ENCODE data around the gene TGM1. TPM values are rescaled to one million over a fixed set of nuclear protein-coding genes. Genes with fewer than 3 reads are reported as not detected.
A peak's percentile ranks its signal among the peaks of the same experiment; 100 is the strongest.

The TGM1 gene
- total RNA-seq, 6 donors from 2014 or later, result 9.1 to 29.2 (median 11.1) TPM

- no peak for TF ChIP-seq CTCF (IDR thresholded peaks at IDR 0.05)
- no peak for TF ChIP-seq POLR2AphosphoS5 (IDR thresholded peaks at IDR 0.05)
- no peak for TF ChIP-seq EP300 (IDR thresholded peaks at IDR 0.05)
- no peak for TF ChIP-seq POLR2A (IDR thresholded peaks at IDR 0.05)
- WGBS, 2 donors, result 85 to 90% methylated on average over 10 to 16 of the region's 16 CpGs
Observed at GRCh38 chr14:24260026-24260779, 2.8 kb downstream of the TGM1 start.

GRCh38 chr14:24259282-24260025 lies 3.5 kb downstream of the TGM1 start:
- no peaks in the 10 kb centered on the region for H3K27me3 ChIP-seq
- ATAC-seq (ENCODE audit: low FRiP score in 2 of 2), result peak; percentile 40 to 65
- H3K27ac ChIP-seq, result peak overlapping the region in 3 of 4 donors; percentile 18 to 46 (median 32)
- TF ChIP-seq EP300 (IDR thresholded peaks at IDR 0.05), result no peak
- TF ChIP-seq POLR2A (IDR thresholded peaks at IDR 0.05), result no peak
- TF ChIP-seq CTCF (IDR thresholded peaks at IDR 0.05), result no peak
- TF ChIP-seq POLR2AphosphoS5 (IDR thresholded peaks at IDR 0.05), result no peak
- H3K4me3 ChIP-seq, result no peak overlapping the region
- peaks cover 0 to 12% (median 3%) of the 10 kb centered on the region in 4 donors for H3K36me3 ChIP-seq
- H3K4me1 ChIP-seq, result peaks cover 0 to 19% (median 9%) of the 10 kb centered on the region in 4 donors
- DNase-seq, result no peak
- H3K9me3 ChIP-seq, result no peaks in the 10 kb centered on the region
- WGBS, 2 donors, result 71 to 74% methylated on average over 15 to 16 of the region's 16 CpGs

More at GRCh38 chr14:24260026-24260779, 2.8 kb downstream of the TGM1 start:
- H3K27me3 ChIP-seq, result no peaks in the 10 kb centered on the region
- DNase-seq, result no peak
- H3K36me3 ChIP-seq, result peaks cover 0 to 8% (median 0%) of the 10 kb centered on the region in 4 donors
- peaks cover 0 to 19% (median 9%) of the 10 kb centered on the region in 4 donors for H3K4me1 ChIP-seq
- ATAC-seq (ENCODE audit: low FRiP score in 2 of 2), result peak in 1 of 2 donors; percentile 13
- no peak overlapping the region for H3K4me3 ChIP-seq
- H3K9me3 ChIP-seq, result no peaks in the 10 kb centered on the region
- H3K27ac ChIP-seq, result peak overlapping the region in 3 of 4 donors; percentile 18 to 46 (median 32)

- H3K4me3 ChIP-seq, result no peak overlapping the region
- no peaks in the 10 kb centered on the region for H3K9me3 ChIP-seq
- 88 to 89% methylated on average over 16 to 18 of the region's 18 CpGs for WGBS, 2 donors
- peaks cover 0 to 12% (median 6%) of the 10 kb centered on the region in 4 donors for H3K36me3 ChIP-seq
- peak overlapping the region in 3 of 4 donors; percentile 18 to 46 (median 32) for H3K27ac ChIP-seq
- TF ChIP-seq CTCF (IDR thresholded peaks at IDR 0.05) (no peak), POLR2AphosphoS5 (IDR thresholded peaks at IDR 0.05) (no peak), EP300 (IDR thresholded peaks at IDR 0.05) (no peak), POLR2A (IDR thresholded peaks at IDR 0.05) (no peak)
- DNase-seq (no peak), ATAC-seq (ENCODE audit: low FRiP score in 2 of 2) (no peak)
- no peaks in the 10 kb centered on the region for H3K27me3 ChIP-seq
- H3K4me1 ChIP-seq, result peaks cover 0 to 19% (median 9%) of the 10 kb centered on the region in 4 donors
Observed at GRCh38 chr14:24258548-24259265, 4.3 kb downstream of the TGM1 start.

- WGBS, 2 donors, result 79 to 87% methylated on average over 7 to 9 of the region's 9 CpGs
- H3K36me3 ChIP-seq, result peaks cover 0 to 14% (median 7%) of the 10 kb centered on the region in 4 donors
- H3K27ac ChIP-seq, result no peak overlapping the region
- peaks cover 0 to 19% (median 9%) of the 10 kb centered on the region in 4 donors for H3K4me1 ChIP-seq
- DNase-seq (no peak), ATAC-seq (ENCODE audit: low FRiP score in 2 of 2) (no peak)
- TF ChIP-seq CTCF (IDR thresholded peaks at IDR 0.05), result no peak
- no peak for TF ChIP-seq EP300 (IDR thresholded peaks at IDR 0.05)
- H3K27me3 ChIP-seq, result no peaks in the 10 kb centered on the region
- H3K4me3 ChIP-seq, result no peak overlapping the region
- no peaks in the 10 kb centered on the region for H3K9me3 ChIP-seq
Observed at GRCh38 chr14:24258119-24258518, 4.9 kb downstream of the TGM1 start.
